ENCODE data around the gene PRPH2.

Gene PRPH2

GRCh38 chr6:42722497-42722896 is at the start of gene PRPH2:
Gene PRPH2 (minus strand): TSS chr6:42722597. CDS start chr6:42722334, 263 bp downstream.
- DNase-seq (ENCODE audit: low read depth) = no peak

GRCh38 chr6:42771741-42772100 is 49.3 kb upstream of the PRPH2 start:
- DNase-seq (ENCODE audit: low read depth) = no peak

- DNase-seq (ENCODE audit: low read depth) = no peak
Observed at GRCh38 chr6:42769836-42770235, 47.4 kb upstream of the PRPH2 start.

- no peak for DNase-seq (ENCODE audit: low read depth)
Observed at GRCh38 chr6:42769051-42769450, 46.7 kb upstream of the PRPH2 start.

GRCh38 chr6:42766163-42766670 is 43.8 kb upstream of the PRPH2 start:
- DNase-seq (ENCODE audit: low read depth) = peak; percentile 65

- no peak for DNase-seq (ENCODE audit: low read depth)
Observed at GRCh38 chr6:42764911-42765648, 42.7 kb upstream of the PRPH2 start.

GRCh38 chr6:42762950-42763349 is 40.6 kb upstream of the PRPH2 start:
- no peak for DNase-seq (ENCODE audit: low read depth)

- DNase-seq (ENCODE audit: low read depth) = peak; percentile 52
Observed at GRCh38 chr6:42762426-42762859, 40.0 kb upstream of the PRPH2 start.

GRCh38 chr6:42761287-42762067 is 39.1 kb upstream of the PRPH2 start:
- DNase-seq (ENCODE audit: low read depth) = no peak

GRCh38 chr6:42758756-42759430 is 36.5 kb upstream of the PRPH2 start:
- DNase-seq (ENCODE audit: low read depth) = no peak

GRCh38 chr6:42756722-42757121 is 34.3 kb upstream of the PRPH2 start:
- DNase-seq (ENCODE audit: low read depth) = no peak

- no peak for DNase-seq (ENCODE audit: low read depth)
Observed at GRCh38 chr6:42754759-42755158, 32.4 kb upstream of the PRPH2 start.

GRCh38 chr6:42751055-42751454 is 28.7 kb upstream of the PRPH2 start:
- no peak for DNase-seq (ENCODE audit: low read depth)

- no peak for DNase-seq (ENCODE audit: low read depth)
Observed at GRCh38 chr6:42748203-42748898, 26.0 kb upstream of the PRPH2 start.

- DNase-seq (ENCODE audit: low read depth) = peak; percentile 75
Observed at GRCh38 chr6:42746463-42747391, 24.3 kb upstream of the PRPH2 start.

GRCh38 chr6:42745640-42746462 is 23.5 kb upstream of the PRPH2 start, which contains the start of gene TBCC:
Gene TBCC (minus strand): TSS chr6:42746103. CDS start chr6:42746073, 30 bp downstream.
- peak; percentile 99 for DNase-seq (ENCODE audit: low read depth)

- DNase-seq (ENCODE audit: low read depth) = no peak
Observed at GRCh38 chr6:42745083-42745639, 22.8 kb upstream of the PRPH2 start.

- no peak for DNase-seq (ENCODE audit: low read depth)
Observed at GRCh38 chr6:42744351-42744893, 22.0 kb upstream of the PRPH2 start.

Data from amniotic epithelial cell (primary cell).